ENCODE data around the gene KCND1. TPM values are rescaled to one million over a fixed set of nuclear protein-coding genes. Genes with fewer than 3 reads are reported as not detected.

Gene KCND1
- polyA plus RNA-seq, 1 donor from 2014 or later, result 3.7 TPM

DNA sequence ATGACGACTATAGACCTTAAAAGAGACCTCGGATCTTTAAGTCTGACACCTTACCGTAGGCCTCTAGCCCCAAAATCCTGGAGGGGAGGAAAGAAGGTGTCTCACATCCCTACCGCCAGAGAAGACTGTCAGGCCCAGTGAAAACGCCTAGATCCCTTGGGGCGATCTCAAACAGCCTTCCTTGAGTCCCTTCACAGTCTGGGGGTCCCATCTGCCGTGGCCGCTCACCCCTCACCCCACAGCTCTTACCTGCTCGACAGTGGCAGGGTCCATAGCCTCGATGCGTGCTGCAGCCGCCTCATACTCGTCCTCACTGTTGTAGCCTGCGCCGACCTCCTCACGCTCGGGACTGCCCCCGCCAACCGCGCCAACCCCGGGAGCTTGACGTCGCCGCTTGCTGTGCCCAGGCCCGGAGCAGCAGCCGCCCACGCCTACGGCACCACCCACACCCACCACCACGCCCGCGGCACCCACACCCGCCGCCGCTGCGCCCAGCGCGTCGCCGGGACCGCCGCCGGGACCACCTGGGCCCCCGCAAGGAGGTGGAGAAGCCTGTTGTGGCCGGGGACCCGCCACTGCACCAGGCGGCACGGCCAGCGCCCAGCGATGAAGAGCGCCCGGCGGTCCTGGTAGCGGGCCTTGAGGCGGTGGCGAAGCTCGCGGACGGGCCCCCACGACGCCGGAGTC, 14.8 kb downstream of the KCND1 start:
- Histone ChIP-seq H3K36me3 (ENCODE audit: insufficient read depth, low read length) (no peaks in the 10 kb centered on the region), H3K4me3 (ENCODE audit: low read length) (peak overlapping the region; percentile 76), H3K9ac (ENCODE audit: low read length) (peak overlapping the region; percentile 87), H2AFZ (ENCODE audit: low read depth, low read length) (no peak overlapping the region), H3K9me2 (ENCODE audit: insufficient read depth, low read length) (no peaks in the 10 kb centered on the region), H3K79me2 (replicated peaks; ENCODE audit: insufficient read depth, low read length) (peaks cover 25% of the 10 kb centered on the region), H3K9me3 (ENCODE audit: low read length) (no peaks in the 10 kb centered on the region), H3K4me2 (ENCODE audit: low read length) (peak overlapping the region; percentile 51), H3K27ac (ENCODE audit: low read length) (peak overlapping the region; percentile 37), H3K27me3 (ENCODE audit: insufficient read depth, low read depth, low read length) (no peaks in the 10 kb centered on the region), H4K20me1 (ENCODE audit: insufficient read depth) (no peaks in the 10 kb centered on the region), H3F3A (ENCODE audit: insufficient read depth, low read length, poor library complexity, severe bottlenecking) (no peaks in the 10 kb centered on the region)
- TF ChIP-seq MXI1 (conservative IDR thresholded peaks at IDR 0.05; ENCODE audit: poor library complexity, severe bottlenecking) (no peak), EP300 (conservative IDR thresholded peaks at IDR 0.05; ENCODE audit: poor library complexity, severe bottlenecking) (no peak), REST (IDR thresholded peaks at IDR 0.05; ENCODE audit: borderline replicate concordance) (no peak), TAF1 (IDR thresholded peaks at IDR 0.05; ENCODE audit: low read depth) (no peak), SMC3 (conservative IDR thresholded peaks at IDR 0.05; ENCODE audit: poor library complexity) (no peak), CTCF (IDR thresholded peaks at IDR 0.05; ENCODE audit: poor library complexity, severe bottlenecking) (no peak), RAD21 (conservative IDR thresholded peaks at IDR 0.05) (no peak), POLR2AphosphoS5 (IDR thresholded peaks at IDR 0.05) (no peak), EZH2 (IDR thresholded peaks at IDR 0.05; ENCODE audit: borderline replicate concordance, insufficient read depth, low read length, poor library complexity, severe bottlenecking) (no peak)

DNA sequence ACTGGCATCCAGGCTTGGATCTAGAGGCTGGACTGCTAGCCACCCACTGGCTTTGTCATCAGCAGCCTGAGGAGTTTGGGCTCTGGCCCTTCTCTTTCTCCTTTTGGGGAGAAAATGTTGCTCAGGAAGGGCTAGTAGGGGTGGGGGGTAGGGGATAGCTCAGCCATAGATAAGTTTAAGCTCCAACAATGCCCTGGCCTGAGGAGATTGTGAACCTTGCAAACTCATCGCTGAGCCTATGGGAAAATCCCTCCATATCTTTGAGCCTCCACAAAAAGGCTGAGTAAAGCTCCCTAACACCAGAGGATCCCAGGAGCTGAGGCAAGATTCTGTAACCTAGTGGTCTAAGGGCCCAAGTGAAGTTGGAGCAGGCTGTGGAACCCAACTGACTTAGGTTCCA, 23.1 kb downstream of the KCND1 start:
- Histone ChIP-seq H3F3A (ENCODE audit: insufficient read depth, low read length, poor library complexity, severe bottlenecking) (no peaks in the 10 kb centered on the region), H3K9me2 (ENCODE audit: insufficient read depth, low read length) (no peaks in the 10 kb centered on the region), H3K36me3 (ENCODE audit: insufficient read depth, low read length) (no peaks in the 10 kb centered on the region), H3K9ac (ENCODE audit: low read length) (no peak overlapping the region), H3K27ac (ENCODE audit: low read length) (no peak overlapping the region), H3K9me3 (ENCODE audit: low read length) (no peaks in the 10 kb centered on the region), H3K4me3 (ENCODE audit: low read length) (no peak overlapping the region), H3K27me3 (ENCODE audit: insufficient read depth, low read depth, low read length) (no peaks in the 10 kb centered on the region), H3K4me2 (ENCODE audit: low read length) (no peak overlapping the region), H3K79me2 (replicated peaks; ENCODE audit: insufficient read depth, low read length) (no peaks in the 10 kb centered on the region), H4K20me1 (ENCODE audit: insufficient read depth) (no peaks in the 10 kb centered on the region), H2AFZ (ENCODE audit: low read depth, low read length) (no peak overlapping the region)
- TF ChIP-seq REST (IDR thresholded peaks at IDR 0.05; ENCODE audit: borderline replicate concordance), result no peak
- TF ChIP-seq EZH2 (IDR thresholded peaks at IDR 0.05; ENCODE audit: borderline replicate concordance, insufficient read depth, low read length, poor library complexity, severe bottlenecking), result no peak
- TF ChIP-seq RAD21 (conservative IDR thresholded peaks at IDR 0.05), result no peak
